ENCODE results near the gene GRM1. TPM values are rescaled to one million over a fixed set of nuclear protein-coding genes. Genes with fewer than 3 reads are reported as not detected.
A peak's percentile ranks its signal among the peaks of the same experiment; 100 is the strongest.

The GRM1 gene
- total RNA-seq, 2 donors from 2014 or later = 0.57 to 0.62 TPM

GRCh38 chr6:146154197-146154596 lies 125.3 kb downstream of the GRM1 start:
- Histone ChIP-seq H3K9ac (ENCODE audit: extremely low read depth, low read length, poor library complexity, severe bottlenecking) (no peak overlapping the region), H3K9me3 (ENCODE audit: control insufficient read depth, low read length) (no peaks in the 10 kb centered on the region), H3K4me1 (ENCODE audit: control insufficient read depth, insufficient read depth, low read length) (no peaks in the 10 kb centered on the region), H3K4me3 (ENCODE audit: low read length) (no peak overlapping the region), H3K27ac (ENCODE audit: low read depth, low read length) (no peak overlapping the region), H3K27me3 (ENCODE audit: control insufficient read depth, insufficient read depth, low read length, poor library complexity, severe bottlenecking) (no peaks in the 10 kb centered on the region), H3K36me3 (ENCODE audit: control insufficient read depth, insufficient read depth, low read length) (no peaks in the 10 kb centered on the region)
- 27 to 46% methylated on average over 3 to 6 of the region's 6 CpGs for WGBS, 2 experiments (ENCODE audit: insufficient coverage in 1 of 2, insufficient read length in 1 of 2)
- peak; percentile 64 for DNase-seq
- Mint-ChIP-seq H3K36me3 (ENCODE audit: low read depth) (no peaks in the 10 kb centered on the region), H3K27me3 (ENCODE audit: insufficient read depth) (no peaks in the 10 kb centered on the region), H3K4me1 (peaks cover 9% of the 10 kb centered on the region), H3K4me3 (no peak overlapping the region), H3K27ac (no peak overlapping the region), H3K9me3 (no peaks in the 10 kb centered on the region)
- TF ChIP-seq CTCF (conservative IDR thresholded peaks at IDR 0.05) = no peak

GRCh38 chr6:146161664-146162063 lies 132.8 kb downstream of the GRM1 start:
- Histone ChIP-seq H3K9ac (ENCODE audit: extremely low read depth, low read length, poor library complexity, severe bottlenecking) (no peak overlapping the region), H3K9me3 (ENCODE audit: control insufficient read depth, low read length) (no peaks in the 10 kb centered on the region), H3K4me1 (ENCODE audit: control insufficient read depth, insufficient read depth, low read length) (no peaks in the 10 kb centered on the region), H3K36me3 (ENCODE audit: control insufficient read depth, insufficient read depth, low read length) (no peaks in the 10 kb centered on the region), H3K27ac (ENCODE audit: low read depth, low read length) (no peak overlapping the region), H3K27me3 (ENCODE audit: control insufficient read depth, insufficient read depth, low read length, poor library complexity, severe bottlenecking) (no peaks in the 10 kb centered on the region), H3K4me3 (ENCODE audit: low read length) (no peak overlapping the region)
- no peak overlapping the region for H3K4me3 Mint-ChIP-seq
- H3K27me3 Mint-ChIP-seq (ENCODE audit: insufficient read depth) = no peaks in the 10 kb centered on the region
- no peaks in the 10 kb centered on the region for H3K36me3 Mint-ChIP-seq (ENCODE audit: low read depth)
- H3K9me3 Mint-ChIP-seq = no peaks in the 10 kb centered on the region
- 89 to 91% methylated on average over 5 of the region's 5 CpGs for WGBS, 2 experiments (ENCODE audit: insufficient coverage in 1 of 2, insufficient read length in 1 of 2)
- H3K27ac Mint-ChIP-seq = no peak overlapping the region
- TF ChIP-seq CTCF (conservative IDR thresholded peaks at IDR 0.05) = no peak
- peaks cover 2% of the 10 kb centered on the region for H3K4me1 Mint-ChIP-seq
- no peak for DNase-seq

GRCh38 chr6:146169872-146170271 lies 141.0 kb downstream of the GRM1 start:
- Histone ChIP-seq H3K9me3 (ENCODE audit: control insufficient read depth, low read length) (peaks cover 5% of the 10 kb centered on the region), H3K36me3 (ENCODE audit: control insufficient read depth, insufficient read depth, low read length) (no peaks in the 10 kb centered on the region), H3K27me3 (ENCODE audit: control insufficient read depth, insufficient read depth, low read length, poor library complexity, severe bottlenecking) (no peaks in the 10 kb centered on the region), H3K4me1 (ENCODE audit: control insufficient read depth, insufficient read depth, low read length) (no peaks in the 10 kb centered on the region), H3K9ac (ENCODE audit: extremely low read depth, low read length, poor library complexity, severe bottlenecking) (no peak overlapping the region), H3K27ac (ENCODE audit: low read depth, low read length) (no peak overlapping the region), H3K4me3 (ENCODE audit: low read length) (no peak overlapping the region)
- H3K9me3 Mint-ChIP-seq = peaks cover 7% of the 10 kb centered on the region
- no peaks in the 10 kb centered on the region for H3K36me3 Mint-ChIP-seq (ENCODE audit: low read depth)
- H3K4me3 Mint-ChIP-seq = no peak overlapping the region
- no peaks in the 10 kb centered on the region for H3K4me1 Mint-ChIP-seq
- no peak overlapping the region for H3K27ac Mint-ChIP-seq
- no peak for DNase-seq
- no CpG with 5 or more reads among the region's 1 CpG for WGBS, 2 experiments (ENCODE audit: insufficient coverage in 1 of 2, insufficient read length in 1 of 2)
- no peak for TF ChIP-seq CTCF (conservative IDR thresholded peaks at IDR 0.05)
- H3K27me3 Mint-ChIP-seq (ENCODE audit: insufficient read depth) = no peaks in the 10 kb centered on the region

Measured in endodermal cell (in vitro differentiated cells).